ENCODE data around the gene CCT7.

CCT7 gene

GRCh38 chr2:73297151-73297559, 63.0 kb downstream of the CCT7 start:
- DNase-seq = peak; percentile 37

DNA sequence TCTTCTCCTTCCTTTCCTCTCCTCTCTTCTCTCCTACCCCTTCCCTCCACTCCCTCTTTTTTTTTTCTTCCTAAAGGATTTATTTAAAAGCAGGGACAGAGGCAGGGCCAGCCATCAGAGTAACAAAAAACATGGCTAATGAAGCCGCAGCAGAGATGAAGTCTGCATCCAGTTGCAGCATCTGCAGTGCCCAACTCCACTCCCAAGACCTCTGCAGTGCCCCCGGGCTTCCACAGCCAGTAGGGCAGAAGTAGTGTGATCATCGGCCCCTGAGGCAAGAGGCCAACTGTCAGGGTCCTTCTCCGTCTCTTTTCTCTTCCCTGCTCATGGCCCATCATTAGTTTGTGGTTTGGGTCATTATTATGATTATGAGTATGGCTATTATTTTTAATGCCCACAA, 63.5 kb downstream of the CCT7 start:
- DNase-seq = no peak

GRCh38 chr2:73300926-73301325, 66.8 kb downstream of the CCT7 start:
- DNase-seq = no peak

- no peak for DNase-seq
Observed at GRCh38 chr2:73301636-73302035, 67.5 kb downstream of the CCT7 start.

Data from NCI-H82 (cell line).